Measurements from ENCODE around the gene LRRC8B.

Gene LRRC8B

DNA sequence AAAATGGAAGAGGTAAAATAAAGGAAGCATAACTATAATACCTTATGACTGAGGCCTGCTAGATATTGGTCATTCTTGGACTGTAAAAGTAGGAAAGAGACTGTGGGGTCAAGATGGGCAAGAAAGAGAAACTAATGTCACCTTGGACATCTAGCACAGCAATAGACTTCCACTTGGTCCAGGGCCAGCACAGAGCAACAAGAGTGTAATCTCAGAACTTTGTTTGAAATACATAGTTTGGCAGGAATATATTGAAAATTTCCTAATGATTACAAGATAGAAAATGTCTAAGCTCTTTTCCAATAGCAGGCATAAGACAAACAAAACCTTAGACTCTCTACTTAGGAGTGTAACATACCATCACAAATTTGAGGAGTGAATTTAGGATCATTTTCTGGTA lies 112.9 kb downstream of the LRRC8B start:
- DNase-seq, result no peak

GRCh38 chr1:89640440-89640839 lies 115.8 kb downstream of the LRRC8B start:
- DNase-seq, result no peak

- no peak for DNase-seq
These were observed 117.2 kb downstream of the LRRC8B start for GRCh38 chr1:89641781-89642180.

DNA sequence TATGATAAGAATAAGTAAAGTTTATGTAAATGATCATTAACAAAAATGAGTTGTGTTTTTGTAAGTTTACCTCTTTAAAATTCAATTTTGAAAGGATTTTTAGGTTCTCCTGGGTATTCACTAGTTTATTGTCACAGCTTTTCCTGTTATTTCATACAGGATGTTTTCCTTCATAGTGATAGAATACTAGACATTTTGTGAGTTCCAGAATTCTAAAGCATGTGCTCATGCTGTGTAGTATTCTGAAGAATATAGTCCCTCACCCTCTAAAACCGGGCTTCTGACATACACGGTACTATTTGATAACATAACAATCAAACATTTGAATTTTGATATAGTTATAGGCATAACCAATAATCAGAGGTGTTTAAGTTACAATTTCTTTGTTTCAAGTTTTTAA lies 118.9 kb downstream of the LRRC8B start:
- no peak for DNase-seq

DNA sequence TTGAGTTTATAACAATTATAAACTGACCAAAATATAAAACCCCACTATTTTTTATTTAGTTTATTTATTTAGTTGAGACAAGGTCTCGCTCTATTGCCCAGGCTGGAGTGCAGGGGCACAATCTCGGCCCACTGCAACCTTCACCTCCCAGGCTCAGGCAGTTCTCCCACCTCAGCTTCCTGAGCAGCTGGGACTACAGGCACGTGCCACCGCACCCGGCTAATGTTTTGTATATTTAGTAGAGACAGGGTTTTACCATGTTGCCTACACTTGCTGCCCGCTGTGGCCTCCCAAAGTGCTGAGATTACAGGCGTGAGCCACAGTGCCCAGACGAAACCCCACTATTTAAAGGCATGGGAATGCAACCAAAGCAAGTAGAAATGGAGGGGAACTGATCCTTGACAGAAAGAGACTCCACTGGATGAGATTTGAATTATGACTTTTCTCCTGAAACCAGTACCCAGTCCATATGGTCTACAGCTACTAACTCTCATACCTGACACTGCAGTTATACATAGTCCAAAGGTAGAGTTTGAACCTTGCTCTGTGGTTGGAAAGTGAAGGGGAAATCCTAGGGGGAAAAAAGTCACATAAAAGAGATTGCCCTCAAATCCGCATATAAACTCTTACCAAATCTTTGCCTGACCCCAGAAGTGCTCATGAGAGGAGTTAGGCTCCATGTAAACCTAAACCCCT lies 119.6 kb downstream of the LRRC8B start:
- DNase-seq, result no peak

GRCh38 chr1:89646259-89646658 lies 121.6 kb downstream of the LRRC8B start:
- no peak for DNase-seq
